NK-92 (cell line): ENCODE results near the gene KCTD8.

Experiments used
- DNase-seq: peaks from one replicate; lab custom pipeline; 2025; ENCODE audit not compliant: unreplicated experiment; lab: John Stamatoyannopoulos, UW

The KCTD8 gene

DNA sequence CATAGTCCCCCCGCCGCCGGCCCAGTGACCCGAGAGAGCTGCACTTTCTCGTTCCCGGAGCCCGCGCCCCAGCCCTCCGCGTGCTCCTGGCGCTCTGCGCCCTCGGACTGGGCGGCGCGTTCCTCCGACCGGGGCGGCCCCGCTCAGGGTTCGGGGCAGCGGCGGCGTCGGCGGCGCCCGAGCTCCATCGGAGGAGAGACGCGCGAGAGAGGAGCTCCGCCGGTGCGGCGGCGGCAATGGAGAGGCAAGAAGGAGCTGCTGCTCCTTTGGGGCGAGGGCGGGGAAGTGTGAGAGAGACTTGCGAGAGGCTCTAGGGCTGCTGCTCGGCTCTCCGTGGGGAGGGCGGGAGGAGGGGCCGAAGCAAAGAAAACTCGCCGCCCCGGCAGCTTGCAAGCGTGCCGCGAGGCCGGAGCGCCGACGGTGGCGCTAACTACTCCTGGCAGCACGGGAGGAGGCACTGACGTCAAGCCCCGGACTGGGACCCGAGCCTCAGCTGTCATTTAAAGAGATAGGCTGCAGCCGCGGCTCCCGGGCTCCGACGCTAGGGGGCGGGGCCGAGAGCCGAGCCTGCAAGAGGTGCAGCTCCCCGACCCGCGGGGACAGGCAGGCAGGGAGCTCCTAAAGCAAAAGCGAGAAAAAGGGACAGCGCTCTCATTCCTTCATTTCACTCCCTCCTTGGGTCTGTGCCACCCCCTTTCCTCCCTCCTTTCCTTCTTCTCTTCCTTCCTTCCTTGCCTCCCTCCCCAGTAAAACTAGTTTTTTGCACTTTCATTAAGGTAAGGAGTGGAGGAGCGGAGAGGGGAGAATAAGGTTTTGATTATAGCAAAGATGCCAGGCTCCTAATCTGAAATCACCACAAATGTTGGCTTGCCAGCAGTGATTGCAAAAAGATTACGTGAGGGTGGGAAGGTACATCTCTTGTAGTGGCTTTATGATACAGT lies at the start of gene KCTD8:
Gene KCTD8, minus strand, starts transcription at position 289 of the 941 bp plus-strand sequence.
- DNase-seq = no peak

DNA sequence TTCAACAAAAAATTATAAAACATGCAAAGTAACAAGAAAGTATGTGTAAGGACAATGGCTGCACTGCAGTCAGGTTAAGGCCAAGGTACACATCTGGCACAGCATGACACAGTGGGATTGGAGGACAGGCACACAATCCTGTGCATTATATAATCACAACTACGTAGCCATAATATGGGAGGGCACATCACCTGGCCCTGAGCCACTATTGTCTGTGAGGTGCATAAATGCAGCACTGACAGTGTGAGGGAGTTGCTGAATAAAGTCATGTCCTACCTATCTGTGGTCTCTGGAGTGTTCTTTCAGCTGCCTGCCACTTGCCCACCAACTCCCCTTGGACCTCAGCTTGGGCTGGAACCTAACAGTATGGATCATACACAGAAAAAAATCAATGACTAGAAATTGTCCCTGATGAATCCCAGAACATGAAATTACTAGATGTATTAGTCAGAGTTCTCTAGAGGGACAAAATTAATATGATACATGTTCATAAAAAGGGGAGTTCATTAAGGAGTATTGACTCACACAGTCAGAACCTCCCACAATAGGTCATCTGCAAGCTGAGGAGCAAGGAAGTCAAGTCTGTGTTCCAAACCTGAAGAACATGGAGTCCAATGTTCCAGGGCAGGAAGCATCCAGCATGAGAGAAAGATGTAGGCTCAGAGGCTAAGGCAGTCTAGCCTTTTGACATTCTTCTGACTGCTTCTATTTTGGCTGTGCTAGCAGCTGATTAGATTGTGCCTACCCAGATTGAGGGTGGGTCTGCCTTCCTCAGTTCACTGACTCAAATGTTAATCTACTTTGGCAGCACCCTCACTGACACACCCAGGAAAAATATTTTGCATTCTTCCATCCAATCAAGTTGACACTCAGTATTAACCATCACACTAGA lies 46.4 kb upstream of the KCTD8 start:
- no peak for DNase-seq

DNA sequence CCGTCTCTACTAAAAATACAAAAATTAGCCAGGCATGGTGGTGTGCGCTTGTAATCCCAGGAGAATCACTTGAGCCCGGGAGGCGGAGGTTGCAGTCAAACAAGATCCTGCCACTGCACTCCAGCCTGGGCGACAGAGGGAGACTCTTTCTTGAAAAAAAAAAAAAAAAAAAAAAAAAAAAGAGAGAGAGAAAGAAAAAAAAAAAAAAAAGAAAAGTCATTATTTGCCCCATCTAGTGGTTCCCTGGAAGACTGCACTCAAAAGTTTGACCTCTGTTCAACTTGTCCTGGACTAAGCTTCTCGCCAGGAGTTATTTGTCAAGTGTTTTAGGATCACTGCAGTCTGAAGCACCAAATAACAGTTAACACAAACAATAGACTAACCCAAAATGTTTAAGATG lies 45.3 kb upstream of the KCTD8 start:
- no peak for DNase-seq

DNA sequence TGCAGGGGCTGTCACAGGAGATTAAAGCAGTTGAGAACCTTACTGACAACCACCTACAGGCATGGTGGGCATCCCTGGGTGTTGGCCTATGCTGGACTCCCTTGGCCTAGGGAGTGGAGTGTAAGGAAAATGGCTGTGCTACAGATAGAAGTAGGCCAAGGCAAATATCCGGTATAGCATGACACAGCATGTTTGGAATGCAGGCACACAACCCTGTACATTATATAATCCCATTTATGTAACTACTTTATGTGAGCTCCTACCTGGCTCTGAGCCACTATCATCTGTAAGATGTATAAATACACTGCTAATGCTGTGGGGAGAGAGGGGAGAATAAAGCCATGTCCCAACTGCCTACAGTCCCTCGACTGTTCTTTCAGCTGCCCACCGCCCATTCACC lies 38.7 kb upstream of the KCTD8 start:
- DNase-seq = no peak

DNA sequence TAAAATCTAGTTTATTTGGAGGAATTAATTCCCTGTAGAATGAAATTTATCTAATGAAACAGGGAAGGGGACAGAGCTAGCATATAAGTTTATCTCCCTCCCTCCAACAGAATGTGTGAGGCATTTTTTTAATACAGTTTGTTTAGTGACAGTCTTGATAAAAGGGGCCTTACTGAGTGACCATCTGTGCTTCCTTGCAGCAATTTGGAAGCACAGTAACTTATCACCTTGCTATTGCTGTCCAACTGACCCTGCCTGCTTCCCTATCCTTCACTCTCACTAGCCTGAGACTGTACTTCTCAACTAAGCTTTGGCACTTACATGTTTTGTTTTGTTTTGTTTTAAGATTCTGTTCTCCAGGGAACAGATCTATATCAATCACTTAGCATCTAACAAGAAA lies 31.1 kb upstream of the KCTD8 start:
- no peak for DNase-seq

DNA sequence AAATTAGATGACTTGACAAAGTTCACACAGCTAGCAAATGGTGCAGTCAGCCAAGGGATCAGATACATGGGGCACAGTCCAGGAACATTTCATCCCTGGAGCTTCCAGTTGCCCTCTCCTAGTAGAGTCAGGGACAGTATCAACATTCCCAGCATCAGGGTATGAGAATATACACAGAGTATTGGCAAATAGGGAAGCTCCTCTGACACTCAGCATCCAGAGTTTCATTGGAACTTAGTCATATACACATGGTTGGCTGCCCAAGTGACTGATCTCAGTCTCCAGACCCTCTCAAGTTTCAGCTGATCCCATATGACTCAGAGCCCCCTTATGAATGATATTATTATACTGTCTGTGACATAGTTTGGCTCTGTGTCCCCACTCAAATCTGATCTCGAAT lies 13.7 kb upstream of the KCTD8 start:
- DNase-seq = no peak

DNA sequence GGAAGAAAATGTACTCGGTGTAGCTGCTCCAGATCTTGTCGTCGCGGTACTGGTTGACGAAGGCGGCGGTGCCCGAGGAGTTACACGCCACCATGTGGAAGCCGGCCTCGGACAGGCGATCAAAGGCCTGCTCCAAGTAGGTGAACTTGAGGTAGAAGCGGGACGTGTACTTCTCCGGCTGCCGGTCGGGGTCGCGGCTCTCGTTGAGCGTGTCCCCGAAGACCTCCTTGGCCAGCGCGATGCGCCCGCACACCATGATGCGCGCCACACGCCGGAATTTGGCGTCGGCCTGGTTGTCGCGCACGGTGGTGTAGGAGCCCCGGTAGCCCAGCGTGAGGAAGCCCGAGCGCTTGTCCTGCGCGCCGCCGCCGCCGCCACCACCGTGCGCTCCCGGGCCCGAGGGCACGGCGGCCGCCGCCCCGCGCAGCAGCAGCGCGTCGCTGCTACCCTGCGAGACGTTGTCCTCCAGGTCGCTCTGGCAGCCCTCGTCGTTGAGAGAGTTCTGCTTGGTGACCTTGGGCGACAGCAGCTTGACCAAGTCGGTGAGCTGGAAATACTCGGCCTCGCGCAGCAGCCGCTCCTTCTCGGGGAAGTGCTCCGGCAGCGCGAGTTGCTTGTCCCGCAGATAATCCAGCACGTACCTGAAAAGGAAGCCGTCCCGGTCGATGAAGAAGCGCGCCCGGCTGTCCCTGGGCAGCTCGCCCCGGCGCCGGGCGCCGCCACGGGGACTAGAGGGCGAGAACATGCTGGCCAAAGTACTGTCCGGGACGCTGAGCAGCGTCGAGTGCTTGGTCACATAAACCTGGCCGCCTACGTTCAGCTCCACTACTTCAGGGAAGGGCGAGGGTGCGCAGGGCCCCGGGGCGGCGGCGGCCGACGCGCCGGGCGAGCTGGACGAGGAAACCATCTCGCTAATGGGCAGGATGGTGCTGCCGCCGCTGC lies 775 bp downstream of the KCTD8 start:
- no peak for DNase-seq

DNA sequence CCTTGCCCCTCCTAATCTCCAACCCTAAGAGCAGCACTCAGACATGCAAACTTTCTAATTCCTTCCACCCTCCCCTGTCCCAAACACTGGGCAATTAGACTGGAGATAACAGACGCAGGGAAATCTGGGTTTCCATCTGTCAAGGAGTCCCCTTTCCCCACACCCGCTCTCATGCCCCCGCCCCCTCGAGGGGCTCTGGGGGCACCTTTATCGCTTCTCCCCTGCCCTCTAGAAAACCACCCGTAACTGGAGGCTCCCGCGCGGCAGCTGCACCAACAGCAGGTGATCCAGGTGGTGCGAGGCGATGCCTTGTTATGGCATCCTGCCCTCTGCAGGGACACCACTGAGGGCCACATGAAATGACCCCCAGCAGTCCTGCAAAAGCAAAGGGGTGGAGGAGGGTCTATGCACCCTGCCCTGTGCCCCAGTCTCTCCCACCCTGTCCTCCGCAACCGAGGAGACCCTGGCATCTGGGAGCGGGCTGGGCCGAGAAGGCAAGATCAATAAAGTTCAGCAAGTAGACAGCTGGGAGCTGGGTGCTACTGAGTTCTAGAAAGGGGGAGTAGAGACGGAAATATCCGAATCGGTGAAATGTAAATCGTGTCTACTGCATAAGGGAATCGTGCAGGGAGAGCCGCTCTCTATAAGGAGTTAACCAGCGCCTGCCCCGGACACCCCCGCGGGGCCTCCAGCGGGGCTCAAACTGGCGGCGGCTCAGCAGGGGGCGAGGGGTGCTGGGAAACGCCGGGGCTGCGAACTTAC lies 1.6 kb downstream of the KCTD8 start:
- DNase-seq = no peak

DNA sequence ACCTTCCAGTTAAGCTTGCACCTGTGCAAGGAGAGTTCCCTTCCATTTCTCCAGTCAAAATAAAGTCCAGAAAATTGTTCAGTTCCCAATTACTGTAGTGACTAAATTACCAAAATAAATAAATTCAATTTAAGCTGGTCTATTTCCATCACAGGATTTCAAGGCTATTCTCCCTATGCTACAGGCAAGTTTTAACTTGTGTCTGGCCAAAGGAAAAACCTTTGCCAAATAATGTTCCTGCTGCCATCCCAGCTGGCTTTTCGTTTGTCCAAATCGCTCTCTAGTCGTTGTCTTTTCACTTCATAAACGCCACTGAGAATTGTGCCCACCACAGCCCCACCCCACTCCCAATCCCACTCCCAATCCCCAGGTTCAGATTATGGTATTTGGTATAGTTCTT lies 2.4 kb downstream of the KCTD8 start:
- DNase-seq = no peak

DNA sequence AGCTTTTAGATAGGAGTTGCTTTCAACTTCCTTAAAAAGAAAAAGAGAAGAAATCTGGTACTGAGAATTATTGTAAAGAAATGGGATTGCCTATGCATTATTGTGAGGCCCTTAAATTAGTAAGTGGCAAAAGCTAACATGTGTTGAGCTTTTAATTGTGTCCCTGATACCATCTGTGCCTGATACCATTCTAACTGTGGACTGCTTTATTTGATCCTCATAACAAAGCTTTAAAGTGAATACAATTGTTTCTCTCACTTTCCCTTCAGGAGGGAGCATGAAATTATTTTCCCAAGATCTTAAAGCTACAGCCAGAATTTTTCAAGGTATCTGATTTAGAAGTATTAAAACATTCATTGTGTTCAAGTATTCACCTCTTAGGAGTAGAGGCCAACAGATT lies 9.9 kb downstream of the KCTD8 start:
- DNase-seq = no peak

DNA sequence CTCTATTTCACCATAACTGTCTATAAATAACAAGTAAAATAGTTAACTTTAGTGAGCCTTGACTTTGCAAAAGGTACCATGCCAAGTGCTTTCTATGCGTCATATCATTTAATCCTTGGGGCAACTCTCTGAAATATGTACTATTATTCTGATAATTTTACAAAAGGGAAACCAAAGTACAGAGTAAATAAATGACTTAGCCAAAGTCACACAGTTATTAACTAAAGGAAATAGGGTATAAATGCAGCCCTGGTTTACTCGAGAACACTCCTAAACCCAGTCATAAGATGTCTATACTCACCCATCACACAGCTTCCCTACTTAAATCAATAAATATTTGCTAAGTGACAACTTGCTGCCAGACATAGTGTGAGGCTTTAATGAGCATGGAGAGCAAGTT lies 14.4 kb downstream of the KCTD8 start:
- no peak for DNase-seq

DNA sequence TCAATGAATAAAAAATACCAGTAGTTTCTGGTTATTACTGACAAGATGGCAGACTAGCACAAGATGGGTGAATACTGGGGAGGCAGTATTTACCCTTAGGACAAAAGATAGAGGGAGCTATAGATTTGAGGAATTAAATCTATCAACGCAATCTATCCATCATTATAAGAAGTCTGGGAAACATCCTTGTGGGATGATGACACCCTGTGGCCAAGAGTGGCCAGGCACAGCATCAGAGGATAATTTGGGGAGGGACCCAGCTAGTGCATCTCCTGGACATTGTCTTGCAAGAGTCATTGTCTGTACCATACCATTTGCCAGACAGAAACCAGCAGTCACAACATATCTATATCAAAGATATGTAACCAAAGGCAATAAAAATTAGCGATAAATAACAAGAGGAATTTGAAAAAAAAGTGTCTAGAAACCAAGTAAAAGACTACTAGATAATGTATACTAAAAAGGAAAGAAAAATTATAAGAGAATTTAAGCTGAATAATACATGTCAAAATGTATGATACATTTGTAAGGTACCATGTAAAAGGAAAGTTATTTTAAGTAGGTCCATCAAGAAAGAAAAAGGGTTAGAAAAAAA lies 22.9 kb downstream of the KCTD8 start:
- no peak for DNase-seq

DNA sequence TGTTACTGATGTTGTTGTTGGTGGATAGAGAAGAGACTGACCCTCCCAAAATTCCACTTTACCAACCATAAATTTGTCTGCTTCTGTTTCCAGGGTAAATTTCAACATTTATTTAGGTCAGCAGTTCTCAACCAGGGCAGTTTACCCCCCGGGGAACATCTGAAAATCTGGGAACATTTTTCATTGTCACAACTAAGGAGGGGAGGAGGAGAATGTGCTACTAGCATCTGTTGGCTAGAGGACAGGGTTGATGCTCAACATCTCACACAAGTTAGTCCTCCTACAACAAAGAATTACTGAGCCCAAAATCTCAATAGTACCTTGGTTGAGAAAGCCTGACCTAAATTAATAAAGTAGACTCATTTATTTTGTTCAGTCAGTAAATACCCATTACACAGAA lies 25.7 kb downstream of the KCTD8 start:
- no peak for DNase-seq

DNA sequence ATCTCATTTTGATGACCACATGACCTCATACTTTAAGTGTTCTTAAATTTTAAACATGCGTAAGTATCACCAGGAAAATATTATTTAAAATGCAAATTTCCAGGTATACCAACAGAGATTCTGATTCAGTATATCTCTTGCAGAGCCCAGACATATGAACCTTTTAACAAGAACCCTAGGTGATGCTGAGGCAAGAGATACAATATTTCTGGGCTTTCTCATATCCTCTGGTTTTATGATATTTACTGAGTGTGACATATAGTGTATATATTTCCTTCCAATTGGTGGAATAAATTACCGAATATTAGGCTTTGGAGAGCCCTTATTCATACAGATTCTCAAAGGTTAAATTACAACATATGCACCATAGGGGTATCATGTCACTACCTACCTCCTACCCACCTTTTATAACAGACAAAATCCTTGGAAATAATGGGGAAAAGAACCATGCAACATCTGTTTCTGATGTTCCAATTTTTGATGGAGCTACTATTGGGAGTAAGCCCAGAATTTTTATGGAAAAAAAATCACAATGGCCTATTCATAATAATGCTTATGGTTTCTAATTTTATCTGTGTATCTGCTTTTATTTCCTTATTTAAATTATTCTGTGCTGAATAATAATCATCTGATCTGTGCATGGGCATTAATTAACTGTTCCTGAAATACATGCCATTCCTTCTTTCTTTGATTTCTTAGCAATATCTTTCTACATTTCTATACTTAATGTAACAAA lies 27.1 kb downstream of the KCTD8 start:
- DNase-seq = no peak

DNA sequence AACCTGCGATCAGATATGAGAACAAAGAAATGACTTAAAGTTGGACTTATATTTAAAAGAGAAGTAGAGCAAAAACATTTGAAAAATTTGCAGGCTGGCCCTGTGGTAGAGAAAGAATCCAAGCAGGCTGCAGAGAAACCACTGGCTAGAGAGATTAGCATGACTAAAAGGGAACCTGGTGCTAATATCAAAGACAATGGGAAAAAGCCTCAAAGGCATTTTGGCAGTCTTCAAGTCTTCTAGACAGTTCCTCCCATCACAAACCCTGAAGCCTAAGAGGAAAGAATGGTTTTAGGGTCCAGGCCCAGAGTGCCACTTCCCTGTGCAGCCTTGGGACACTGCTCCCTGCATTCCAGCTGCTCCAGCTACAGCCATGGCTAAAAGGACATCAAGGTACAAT lies 33.4 kb downstream of the KCTD8 start:
- no peak for DNase-seq

DNA sequence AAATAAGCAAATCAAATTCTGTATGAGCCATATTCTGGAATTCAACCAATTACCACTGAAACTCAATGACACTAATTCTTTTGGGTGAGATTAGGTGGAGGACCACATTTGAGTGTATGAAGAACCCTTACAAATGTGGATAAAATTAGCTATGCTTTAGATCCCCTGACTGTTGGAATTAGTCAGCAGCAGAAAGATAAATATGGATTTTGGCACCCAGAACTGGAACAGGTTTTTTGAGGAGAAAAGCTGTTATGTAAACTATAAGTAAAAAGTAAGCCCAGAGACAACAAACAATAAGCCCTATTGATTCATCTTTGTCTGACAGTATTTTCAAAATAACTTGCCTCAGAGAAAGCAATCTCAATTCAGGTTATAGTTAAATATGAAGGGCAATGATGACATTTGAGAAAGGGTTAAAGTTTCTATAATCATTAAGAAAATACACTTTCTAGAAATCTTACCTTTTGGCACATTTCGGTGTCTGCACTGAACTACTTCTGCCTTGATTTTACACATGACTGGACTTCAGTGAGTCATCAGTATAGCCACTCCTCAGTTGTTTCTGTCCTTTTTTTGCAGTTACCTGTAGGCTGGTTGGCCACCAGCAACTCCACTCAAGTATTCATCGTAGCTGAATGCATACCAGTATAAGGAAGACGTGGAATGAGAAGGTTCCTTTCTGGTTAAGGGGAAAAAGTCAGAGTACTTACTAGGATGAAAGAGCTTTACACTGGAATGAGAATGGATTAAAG lies 80.0 kb downstream of the KCTD8 start:
- no peak for DNase-seq

DNA sequence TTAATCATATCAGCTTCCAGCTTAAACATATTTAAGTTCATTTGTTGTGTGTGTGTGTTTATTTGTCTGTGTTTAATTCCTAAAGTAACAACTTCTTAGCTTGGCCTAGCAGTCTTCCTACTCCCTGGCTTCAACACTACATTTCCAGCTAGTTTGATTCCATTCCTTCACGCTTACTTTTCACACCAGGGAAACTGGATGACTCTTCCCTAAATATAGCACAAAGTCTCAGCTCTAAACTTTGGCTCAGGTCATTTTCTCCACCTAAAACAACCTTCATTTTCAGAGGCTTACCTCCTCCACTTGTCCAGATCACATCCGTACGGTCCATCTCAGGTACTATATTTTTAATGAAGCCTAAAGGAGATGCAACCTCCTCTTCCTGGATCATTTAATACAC lies 94.4 kb downstream of the KCTD8 start:
- DNase-seq = no peak

DNA sequence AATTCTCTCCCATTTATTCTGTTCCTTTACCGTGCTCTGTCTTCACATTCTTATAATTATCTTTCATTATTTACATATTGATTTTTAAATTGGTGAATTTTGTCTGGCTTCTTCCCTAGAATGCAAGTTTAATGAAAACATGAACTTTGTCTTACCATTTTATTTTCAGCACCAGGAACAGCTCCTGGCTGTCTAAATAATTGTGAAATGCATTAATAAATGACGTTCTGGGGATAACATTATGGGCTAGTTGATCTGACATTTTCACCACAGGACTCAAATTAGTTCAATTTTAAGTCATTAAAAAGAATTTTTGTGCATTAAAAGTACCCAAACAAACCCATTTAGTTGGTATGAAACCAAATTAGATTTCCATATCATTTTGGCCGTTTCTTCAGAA lies 97.5 kb downstream of the KCTD8 start:
- DNase-seq = no peak
